Kidney capillary endothelial cell (primary cell): ENCODE measurements around the gene MRPS5.
"Not testable (repeated sequence)": the region's sequence is repeated elsewhere in the genome, so short reads cannot be mapped to it uniquely, and the experiment has no call there.

Experiments used
- DNase-seq: peaks from one replicate; pipeline ENCODE4 v3.0.0-alpha.2; 2018; ENCODE audit warnings: low spot score

MRPS5 gene

DNA sequence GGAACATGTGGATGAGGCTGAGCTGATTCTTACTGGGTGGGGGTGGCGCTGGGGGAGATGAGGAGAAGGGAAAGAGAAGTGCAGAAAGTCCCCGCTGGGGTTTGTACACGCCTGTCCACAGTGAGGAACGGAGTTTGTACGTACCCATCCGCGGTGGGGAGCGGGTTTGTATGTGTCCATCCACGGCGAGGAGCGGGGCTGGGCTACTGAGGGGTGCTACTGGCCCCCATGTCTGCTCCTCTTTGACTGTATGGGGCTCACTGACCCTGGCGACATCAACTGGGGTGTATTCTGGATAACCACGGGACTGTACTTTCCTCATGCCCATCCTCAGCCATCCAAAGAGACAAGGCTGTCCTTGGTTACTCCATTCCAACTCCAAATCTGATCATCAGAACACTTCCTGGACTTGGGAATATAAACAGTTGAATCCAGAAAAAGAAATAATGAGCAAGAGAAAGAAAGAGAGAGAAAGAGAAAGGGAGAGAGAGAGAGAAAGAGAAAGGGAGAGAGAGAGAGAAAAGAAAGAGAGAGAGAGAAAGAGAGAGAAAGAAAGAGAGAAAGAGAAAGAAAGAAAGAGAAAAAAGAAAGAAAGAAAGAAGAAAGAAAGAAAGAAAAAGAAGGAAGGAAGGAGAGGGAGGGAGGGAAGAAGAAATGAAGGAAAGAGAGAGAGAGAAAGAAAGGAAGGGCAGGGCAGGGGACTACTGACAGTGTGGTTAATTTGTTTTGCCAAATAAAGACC is 75.1 kb downstream of the MRPS5 start:
- no peak for DNase-seq

DNA sequence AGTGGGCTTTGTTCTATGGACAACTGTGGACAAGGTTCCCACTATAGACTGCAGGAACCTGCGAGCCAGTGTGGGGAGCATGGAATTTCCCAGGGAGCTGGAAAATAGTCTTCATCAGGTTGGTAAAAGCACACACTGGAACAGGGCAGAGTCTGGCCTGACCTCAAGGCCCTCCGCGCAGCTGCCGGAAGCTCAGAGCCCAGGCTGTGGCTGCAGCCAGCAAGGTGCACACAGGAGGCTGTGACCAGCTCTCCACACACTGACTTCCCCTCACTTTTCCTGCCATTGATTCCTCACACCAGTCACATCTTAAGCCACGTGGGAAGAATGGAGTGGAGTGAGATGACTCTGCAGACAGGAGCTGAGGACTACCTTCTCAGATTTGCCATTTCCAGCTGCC is 77.0 kb downstream of the MRPS5 start:
- DNase-seq, result no peak

DNA sequence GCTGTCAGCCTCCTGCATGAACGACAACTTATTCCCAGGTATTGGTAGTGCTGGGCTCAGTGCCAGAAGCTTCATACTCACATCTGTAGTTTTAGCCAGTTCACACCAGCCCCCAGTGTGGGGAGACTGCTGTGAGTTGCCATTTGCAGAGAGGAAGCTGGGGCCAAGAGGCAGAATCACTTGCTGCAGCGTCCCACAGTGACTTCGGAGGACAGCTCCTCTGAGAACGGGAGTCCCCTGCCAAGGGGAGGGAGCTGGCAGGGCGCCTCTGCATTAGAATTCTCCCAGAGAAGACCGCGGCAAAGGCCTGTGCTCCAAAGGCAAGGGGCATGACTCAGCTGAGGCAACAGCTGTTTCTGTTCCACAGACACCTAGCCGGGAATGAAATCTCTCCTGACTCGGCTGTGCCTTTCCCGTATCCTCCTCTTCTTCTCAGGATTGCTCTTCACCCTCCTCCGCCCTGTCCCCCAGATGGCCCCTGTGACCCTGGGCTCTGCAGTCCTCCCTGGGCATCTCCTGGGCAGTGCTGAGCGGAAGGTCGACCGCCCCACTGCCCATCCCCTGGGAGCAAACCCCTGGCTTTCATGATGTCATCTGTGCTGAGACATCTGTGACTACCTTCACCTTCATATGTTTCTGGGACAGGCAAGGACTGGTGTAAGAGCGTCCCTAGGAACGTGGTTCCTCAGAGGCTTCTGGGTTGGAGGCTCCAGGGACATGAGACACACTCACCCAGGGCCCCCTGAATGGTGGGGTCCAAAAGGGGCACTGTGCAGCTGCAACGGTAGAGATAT is 78.1 kb downstream of the MRPS5 start:
- DNase-seq, result no peak

DNA sequence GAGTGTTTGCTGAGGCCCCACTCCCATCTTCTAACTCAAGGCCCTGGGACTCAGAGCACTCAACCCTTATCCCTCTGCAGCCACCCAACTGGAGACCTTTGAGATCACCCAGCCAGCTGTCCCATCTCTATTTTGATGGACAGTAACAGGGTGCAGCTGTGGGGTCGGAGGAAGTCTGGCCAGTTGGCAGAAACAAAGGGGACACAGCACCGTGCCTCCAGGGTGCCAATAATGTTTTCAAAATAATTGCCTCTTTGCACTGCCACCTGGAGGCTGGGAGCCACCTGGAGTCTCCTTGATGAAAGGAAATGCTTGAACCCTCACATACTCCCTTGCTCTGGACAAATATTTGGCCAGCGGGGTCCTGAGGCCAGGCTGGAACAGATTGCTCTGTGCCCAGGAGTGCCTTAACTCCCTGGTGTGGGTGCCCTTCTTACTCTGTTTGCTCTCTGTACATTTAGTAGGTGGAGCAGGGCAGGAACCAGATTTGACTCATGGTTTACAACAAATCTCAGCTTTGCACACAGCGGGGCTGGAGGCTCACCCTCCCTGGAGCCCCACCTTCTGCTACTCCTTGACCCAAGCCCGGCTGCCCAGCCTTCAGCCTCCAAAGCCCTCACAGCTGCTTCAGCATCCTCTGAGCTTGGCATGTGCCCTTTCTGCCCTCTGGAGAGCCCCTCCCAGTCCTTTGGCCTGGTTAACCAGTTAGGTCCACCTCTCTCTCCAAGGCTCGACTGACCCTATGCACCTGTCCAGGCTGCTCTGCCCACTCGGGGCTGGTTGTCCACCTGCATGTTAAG is 78.9 kb downstream of the MRPS5 start:
- DNase-seq, result no peak

DNA sequence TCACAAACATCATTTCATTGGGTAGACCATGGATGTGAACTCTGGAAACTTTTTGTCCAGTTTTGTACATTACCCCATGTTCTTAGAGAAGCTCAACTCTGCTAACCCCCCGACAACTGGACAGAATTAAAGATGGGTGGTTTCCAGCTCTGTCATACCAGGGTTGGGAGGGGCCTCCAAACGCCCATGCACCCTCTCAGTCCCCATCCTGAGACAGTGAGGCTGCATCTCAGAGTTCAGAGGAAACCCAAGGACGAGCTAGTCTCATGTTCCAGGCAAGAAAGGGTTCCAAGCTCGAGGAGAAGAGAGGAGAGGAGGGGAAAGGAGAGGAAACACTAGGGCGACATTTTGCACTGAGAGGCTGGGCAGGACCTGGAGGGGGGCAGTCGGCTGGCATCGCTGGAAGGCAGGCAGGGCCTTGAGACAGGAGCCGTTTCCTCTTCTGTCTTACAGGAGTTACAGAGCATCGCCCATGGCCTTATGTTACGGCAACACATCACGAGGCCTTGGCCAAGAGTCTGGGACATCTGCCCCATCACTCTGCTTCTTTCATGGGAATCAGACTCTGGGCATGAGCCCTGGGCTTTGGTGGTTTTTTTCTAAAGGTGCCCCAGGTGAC is 79.7 kb downstream of the MRPS5 start:
- DNase-seq, result no peak

DNA sequence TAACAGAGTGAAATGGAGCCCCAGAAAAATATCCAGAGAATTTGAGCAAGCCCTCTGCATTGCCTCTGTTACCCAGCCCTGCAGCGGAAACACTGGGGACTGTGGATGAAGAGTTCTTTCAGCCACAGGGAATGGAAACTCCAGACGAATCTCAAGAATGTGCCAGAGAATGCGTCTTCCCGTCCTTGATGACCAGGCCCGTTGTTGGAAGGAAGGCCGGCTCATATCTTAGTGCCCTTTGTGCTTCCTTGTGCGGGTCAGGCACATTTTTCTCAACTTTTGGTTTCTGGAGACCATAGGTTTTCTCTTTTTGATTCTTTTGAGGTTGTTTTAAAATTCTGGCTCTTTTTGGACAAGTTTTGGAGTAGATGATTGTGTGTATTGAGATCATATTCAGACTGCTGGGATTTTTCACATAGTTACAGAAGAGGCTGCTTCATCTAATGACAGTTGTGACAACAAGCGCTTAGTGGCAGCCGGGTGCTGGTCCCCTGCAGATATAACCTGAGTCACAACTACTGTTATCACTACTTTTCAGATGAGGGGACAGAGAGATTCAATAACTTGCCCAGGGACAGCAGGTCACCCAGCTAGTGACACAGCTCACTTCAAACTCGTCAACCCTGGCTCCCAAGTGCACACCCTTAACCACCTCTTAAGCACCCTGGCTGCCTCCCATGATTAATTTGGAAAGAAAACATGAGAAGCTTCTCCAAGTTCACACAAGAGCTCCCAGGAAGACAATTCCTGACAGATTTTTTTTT is 80.4 kb downstream of the MRPS5 start:
- no peak for DNase-seq

DNA sequence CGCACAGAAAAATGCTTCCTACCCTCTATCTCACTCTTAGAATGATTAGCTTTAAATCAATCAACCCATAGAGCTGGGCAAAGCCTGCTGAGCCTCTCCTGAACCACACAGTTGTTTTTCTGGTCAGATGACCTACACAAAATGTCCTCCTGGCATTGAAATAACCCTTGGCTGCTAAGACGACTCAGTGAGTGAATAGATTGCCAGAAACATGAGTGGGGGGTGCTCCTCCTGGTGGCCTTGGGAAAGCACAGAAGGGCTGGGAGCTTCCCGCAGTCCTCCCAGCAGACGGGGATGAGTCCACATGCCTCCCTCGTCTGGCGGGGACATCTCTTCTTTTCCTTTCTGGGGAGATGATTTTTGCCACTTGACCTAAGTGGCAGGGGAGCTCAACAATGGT is 81.2 kb downstream of the MRPS5 start:
- DNase-seq, result no peak

DNA sequence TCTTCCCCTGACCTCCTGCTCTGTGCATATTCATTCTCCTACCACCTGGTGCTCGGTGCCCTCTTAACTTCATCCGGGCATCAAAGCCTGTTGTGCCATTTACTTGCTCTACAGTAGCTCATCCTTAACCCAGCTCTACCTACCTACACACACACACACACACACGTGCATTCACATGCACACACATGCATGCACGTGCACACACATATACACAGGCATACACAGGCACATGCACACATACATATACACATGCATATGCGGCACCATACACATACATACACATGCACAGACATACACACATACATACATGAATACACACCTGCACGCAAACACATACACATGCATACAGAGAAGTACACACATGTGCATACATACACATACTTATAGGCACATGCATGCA is 81.6 kb downstream of the MRPS5 start:
- no peak for DNase-seq

DNA sequence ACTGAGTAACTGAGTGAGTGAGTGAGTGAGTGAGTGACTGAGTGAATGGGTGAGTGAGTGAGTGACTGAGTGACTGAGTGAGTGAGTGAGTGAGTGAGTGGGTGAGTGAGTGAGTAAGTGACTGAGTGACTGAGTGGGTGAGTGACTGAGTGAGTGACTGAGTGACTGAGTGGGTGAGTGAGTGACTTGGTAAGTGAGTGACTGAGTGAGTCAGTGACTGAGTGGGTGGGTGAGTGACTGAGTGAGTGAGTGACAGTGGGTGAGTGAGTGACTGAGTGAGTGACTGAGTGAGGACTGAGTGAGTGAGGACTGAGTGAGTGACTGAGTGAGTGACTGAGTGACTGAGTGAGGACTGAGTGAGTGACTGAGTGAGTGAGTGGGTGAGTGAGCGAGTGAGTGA is 82.2 kb downstream of the MRPS5 start:
- no peak for DNase-seq

DNA sequence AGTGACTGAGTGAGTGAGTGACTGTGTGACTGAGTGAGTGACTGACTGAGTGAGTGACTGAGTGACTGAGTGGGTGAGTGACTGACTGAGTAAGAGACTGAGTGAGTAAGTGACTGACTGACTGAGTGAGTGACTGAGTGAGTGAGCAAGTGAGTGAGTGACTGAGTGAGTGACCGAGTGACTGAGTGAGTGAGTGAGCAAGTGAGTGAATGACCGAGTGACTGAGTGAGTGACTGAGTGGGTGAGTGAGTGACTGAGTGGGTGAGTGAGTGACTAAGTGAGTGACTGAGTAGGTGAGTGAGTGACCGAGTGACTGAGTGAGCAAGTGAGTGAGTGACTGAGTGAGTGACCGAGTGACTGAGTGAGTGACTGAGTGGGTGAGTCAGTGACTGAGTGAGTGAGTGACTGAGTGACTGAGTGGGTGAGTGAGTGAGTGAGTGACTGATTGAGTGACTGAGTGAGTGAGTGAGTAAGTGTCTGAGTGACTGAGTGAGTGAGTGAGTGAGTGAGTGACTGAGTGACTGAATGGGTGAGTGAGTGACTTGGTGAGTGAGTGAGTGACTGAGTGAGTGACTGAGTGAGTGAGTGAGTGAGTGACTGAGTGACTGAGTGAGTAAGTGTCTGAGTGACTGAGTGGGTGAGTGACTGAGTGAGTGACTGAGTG is 82.8 kb downstream of the MRPS5 start:
- no peak for DNase-seq

DNA sequence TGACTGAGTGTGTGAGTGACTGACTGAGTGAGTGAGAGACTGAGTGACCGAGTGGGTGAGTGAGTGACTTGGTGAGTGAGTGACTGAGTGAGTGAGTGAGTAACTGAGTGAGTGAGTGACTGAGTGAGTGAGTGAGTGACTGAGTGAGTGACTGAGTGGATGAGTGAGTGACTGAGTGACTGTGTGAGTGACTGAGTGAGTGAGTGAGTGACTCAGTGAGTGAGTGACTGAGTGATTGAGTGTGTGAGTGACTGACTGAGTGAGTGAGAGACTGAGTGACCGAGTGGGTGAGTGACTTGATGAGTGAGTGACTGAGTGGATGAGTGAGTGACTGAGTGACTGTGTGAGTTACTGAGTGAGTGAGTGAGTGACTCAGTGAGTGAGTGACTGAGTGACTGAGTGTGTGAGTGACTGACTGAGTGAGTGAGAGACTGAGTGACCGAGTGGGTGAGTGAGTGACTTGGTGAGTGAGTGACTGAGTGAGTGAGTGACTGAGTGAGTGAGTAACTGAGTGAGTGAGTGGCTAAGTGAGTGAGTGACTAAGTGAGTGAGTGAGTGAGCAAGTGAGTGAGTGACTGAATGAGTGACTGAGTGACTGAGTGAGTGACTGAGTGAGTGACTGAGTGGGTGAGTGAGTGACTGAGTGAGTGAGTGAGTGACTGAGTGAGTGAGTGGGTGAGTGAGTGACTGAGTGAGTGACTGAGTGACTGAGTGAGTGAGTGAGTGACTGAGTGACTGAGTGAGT is 83.6 kb downstream of the MRPS5 start:
- not testable (repeated sequence) for DNase-seq

DNA sequence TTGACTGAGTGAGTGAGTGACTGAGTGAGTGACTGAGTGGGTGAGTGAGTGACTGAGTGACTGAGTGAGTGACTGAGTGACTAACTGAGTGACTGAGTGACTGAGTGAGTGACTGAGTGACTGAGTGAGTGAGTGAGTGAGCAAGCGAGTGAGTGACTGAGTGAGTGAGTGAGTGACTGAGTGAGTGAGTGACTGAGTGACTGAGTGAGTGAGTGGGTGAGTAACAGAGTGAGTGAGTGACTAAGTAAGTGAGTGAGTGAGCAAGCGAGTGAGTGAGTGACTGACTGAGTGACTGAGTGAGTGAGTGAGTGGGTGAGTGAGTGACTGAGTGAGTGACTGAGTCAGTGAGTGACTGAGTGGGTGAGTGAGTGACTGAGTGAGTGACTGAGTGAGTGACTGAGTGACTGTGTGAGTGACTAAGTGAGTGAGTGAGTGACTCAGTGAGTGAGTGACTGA is 84.2 kb downstream of the MRPS5 start:
- DNase-seq, result no peak

DNA sequence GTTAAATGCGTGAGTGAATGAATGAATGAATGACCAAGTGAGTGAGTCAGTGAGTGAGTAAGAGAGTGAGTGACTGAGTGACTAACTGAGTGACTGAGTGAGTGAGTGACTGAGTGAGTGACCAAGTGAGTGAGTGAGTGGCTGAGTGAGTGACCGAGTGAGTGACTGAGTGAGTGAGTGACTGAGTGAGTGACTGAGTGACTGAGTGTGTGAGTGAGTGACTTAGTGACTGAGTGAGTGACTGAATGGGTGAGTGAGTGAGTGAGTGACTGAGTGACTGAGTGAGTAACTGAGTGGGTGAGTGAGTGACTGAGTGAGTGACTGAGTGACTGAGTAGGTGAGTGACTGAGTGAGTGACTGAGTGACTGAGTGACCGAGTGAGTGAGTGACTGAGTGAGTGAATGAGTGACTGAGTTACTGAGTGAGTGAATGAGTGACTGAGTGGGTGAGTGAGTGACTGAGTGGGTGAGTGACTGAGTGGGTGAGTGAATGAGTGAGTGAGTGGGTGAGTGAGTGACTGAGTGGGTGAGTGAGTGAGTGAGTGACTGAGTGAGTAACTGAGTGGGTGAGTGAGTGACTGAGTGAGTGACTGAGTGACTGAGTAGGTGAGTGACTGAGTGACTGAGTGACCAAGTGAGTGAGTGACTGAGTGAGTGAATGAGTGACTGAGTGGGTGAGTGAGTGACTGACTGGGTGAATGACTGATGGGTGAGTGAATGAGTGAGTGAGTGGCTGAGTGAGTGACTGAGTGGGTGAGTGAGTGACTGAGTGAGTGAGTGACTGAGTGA is 84.8 kb downstream of the MRPS5 start:
- no peak for DNase-seq
